Measurements from ENCODE around the gene MRPL38. TPM values are rescaled to one million over a fixed set of nuclear protein-coding genes. Genes with fewer than 3 reads are reported as not detected.

Gene MRPL38
- total RNA-seq, 5 donors from 2014 or later (not counting 1 experiment from before 2014, with no cell fraction given), result 116 to 170 (median 144) TPM

- WGBS (ENCODE audit: insufficient coverage), result 89% methylated on average over 6 of the region's 6 CpGs
- Mint-ChIP-seq H3K9me3 (no peaks in the 10 kb centered on the region), H3K27me3 (no peaks in the 10 kb centered on the region), H3K27ac (no peak overlapping the region), H3K4me1 (peaks cover 6 to 20% (median 16%) of the 10 kb centered on the region in 3 donors), H3K4me3 (no peak overlapping the region), H3K36me3 (no peaks in the 10 kb centered on the region)
- no peak overlapping the region for H3K4me3 ChIP-seq (ENCODE audit: control insufficient read depth in 1 of 2, extremely low read depth in 1 of 2, low read length in 1 of 2)
- H3K36me3 ChIP-seq (ENCODE audit: control insufficient read depth in 2 of 2, extremely low read depth in 1 of 2, insufficient read depth in 1 of 2, low read length in 1 of 2), result peaks cover 2 to 7% of the 10 kb centered on the region in 2 donors
- H3K4me1 ChIP-seq (ENCODE audit: control insufficient read depth in 1 of 2, extremely low read depth in 1 of 2, insufficient read depth in 2 of 2, low read length in 2 of 2), result peaks cover 0 to 22% of the 10 kb centered on the region in 2 experiments
- no peak for ATAC-seq (replicated peaks in 1 of 4)
- DNase-seq, result no peak
- no peaks in the 10 kb centered on the region for H3K27me3 ChIP-seq (replicated peaks in 1 of 2; ENCODE audit: control insufficient read depth in 2 of 2, extremely low read depth in 1 of 2, insufficient read depth in 2 of 2, low read length in 1 of 2)
- CTCF ChIA-PET, result interaction anchor here in 1 of 2 donors (1.6 kb wide), 1 partner anchor 26 kb away, joined by 3 read pairs; no protein-coding TSS in a partner anchor
- H3K9me3 ChIP-seq, result no peaks in the 10 kb centered on the region
- no peak overlapping the region for H3K27ac ChIP-seq (ENCODE audit: low read length)
- POLR2A ChIA-PET, result no interaction called here
Measured at GRCh38 chr17:75908201-75908600, 3.5 kb upstream of the MRPL38 start.

GRCh38 chr17:75906143-75906884 lies 1.6 kb upstream of the MRPL38 start:
- DNase-seq (no peak), ATAC-seq (replicated peaks in 1 of 4) (no peak)
- Mint-ChIP-seq H3K4me3 (peak overlapping the region; percentile 34 to 87 (median 62)), H3K27ac (peak overlapping the region; percentile 49 to 59), H3K36me3 (no peaks in the 10 kb centered on the region), H3K27me3 (no peaks in the 10 kb centered on the region), H3K4me1 (peaks cover 6 to 20% (median 16%) of the 10 kb centered on the region in 3 donors), H3K9me3 (no peaks in the 10 kb centered on the region)
- H3K27me3 ChIP-seq (replicated peaks in 1 of 2; ENCODE audit: control insufficient read depth in 2 of 2, extremely low read depth in 1 of 2, insufficient read depth in 2 of 2, low read length in 1 of 2), result no peaks in the 10 kb centered on the region
- peaks cover 0 to 23% of the 10 kb centered on the region in 2 experiments for H3K4me1 ChIP-seq (ENCODE audit: control insufficient read depth in 1 of 2, extremely low read depth in 1 of 2, insufficient read depth in 2 of 2, low read length in 2 of 2)
- 100% methylated on average over 1 of the region's 10 CpGs for WGBS (ENCODE audit: insufficient coverage)
- H3K36me3 ChIP-seq (ENCODE audit: control insufficient read depth in 2 of 2, extremely low read depth in 1 of 2, insufficient read depth in 1 of 2, low read length in 1 of 2), result peaks cover 2 to 18% of the 10 kb centered on the region in 2 donors
- peak overlapping the region; percentile 81 for H3K27ac ChIP-seq (ENCODE audit: low read length)
- no peak overlapping the region for H3K4me3 ChIP-seq (ENCODE audit: control insufficient read depth in 1 of 2, extremely low read depth in 1 of 2, low read length in 1 of 2)
- ChIA-PET POLR2A (interaction anchor here in 1 of 2 donors (0.7 kb wide), 1 partner anchor 27 kb away, joined by 4 read pairs; no protein-coding TSS in a partner anchor), CTCF (interaction anchor here in 1 of 2 donors (0.7 kb wide), 1 partner anchor 1039 kb away, joined by 7 read pairs; no protein-coding TSS in a partner anchor)
- no peaks in the 10 kb centered on the region for H3K9me3 ChIP-seq

GRCh38 chr17:75902406-75902805 lies 2.3 kb downstream of the MRPL38 start:
- 98% methylated on average over 5 of the region's 6 CpGs for WGBS (ENCODE audit: insufficient coverage)
- POLR2A ChIA-PET, result interaction anchor here in 1 of 2 donors (0.8 kb wide), 1 partner anchor 46 kb away, joined by 4 read pairs; no protein-coding TSS in a partner anchor
- H3K36me3 Mint-ChIP-seq, result peaks cover 8% of the 10 kb centered on the region
- H3K27me3 Mint-ChIP-seq, result no peaks in the 10 kb centered on the region
- ATAC-seq (replicated peaks in 1 of 4) (no peak), DNase-seq (no peak)
- no peak overlapping the region for H3K27ac ChIP-seq (ENCODE audit: low read length)
- H3K4me3 ChIP-seq (ENCODE audit: control insufficient read depth in 1 of 2, extremely low read depth in 1 of 2, low read length in 1 of 2), result no peak overlapping the region
- H3K4me1 Mint-ChIP-seq, result peaks cover 6 to 23% (median 17%) of the 10 kb centered on the region in 3 donors
- no peak overlapping the region for H3K27ac Mint-ChIP-seq
- H3K4me1 ChIP-seq (ENCODE audit: control insufficient read depth in 1 of 2, extremely low read depth in 1 of 2, insufficient read depth in 2 of 2, low read length in 2 of 2), result peaks cover 0 to 25% of the 10 kb centered on the region in 2 experiments
- H3K9me3 Mint-ChIP-seq, result no peaks in the 10 kb centered on the region
- CTCF ChIA-PET, result no interaction called here
- no peaks in the 10 kb centered on the region for H3K27me3 ChIP-seq (replicated peaks in 1 of 2; ENCODE audit: control insufficient read depth in 2 of 2, extremely low read depth in 1 of 2, insufficient read depth in 2 of 2, low read length in 1 of 2)
- H3K4me3 Mint-ChIP-seq, result no peak overlapping the region
- peaks cover 12 to 52% of the 10 kb centered on the region in 2 donors for H3K36me3 ChIP-seq (ENCODE audit: control insufficient read depth in 2 of 2, extremely low read depth in 1 of 2, insufficient read depth in 1 of 2, low read length in 1 of 2)
- no peaks in the 10 kb centered on the region for H3K9me3 ChIP-seq

GRCh38 chr17:75901727-75902126 lies 3.0 kb downstream of the MRPL38 start:
- DNase-seq (no peak), ATAC-seq (replicated peaks in 1 of 4) (no peak)
- Mint-ChIP-seq H3K27me3 (no peaks in the 10 kb centered on the region), H3K9me3 (no peaks in the 10 kb centered on the region), H3K4me1 (peaks cover 6 to 23% (median 19%) of the 10 kb centered on the region in 3 donors), H3K36me3 (peaks cover 8% of the 10 kb centered on the region), H3K27ac (no peak overlapping the region), H3K4me3 (no peak overlapping the region)
- no peak overlapping the region for H3K4me3 ChIP-seq (ENCODE audit: control insufficient read depth in 1 of 2, extremely low read depth in 1 of 2, low read length in 1 of 2)
- WGBS (ENCODE audit: insufficient coverage), result 98% methylated on average over 10 of the region's 18 CpGs
- no peaks in the 10 kb centered on the region for H3K9me3 ChIP-seq
- H3K27me3 ChIP-seq (replicated peaks in 1 of 2; ENCODE audit: control insufficient read depth in 2 of 2, extremely low read depth in 1 of 2, insufficient read depth in 2 of 2, low read length in 1 of 2), result no peaks in the 10 kb centered on the region
- peaks cover 0 to 30% of the 10 kb centered on the region in 2 experiments for H3K4me1 ChIP-seq (ENCODE audit: control insufficient read depth in 1 of 2, extremely low read depth in 1 of 2, insufficient read depth in 2 of 2, low read length in 2 of 2)
- CTCF ChIA-PET, result no interaction called here
- peaks cover 12 to 52% of the 10 kb centered on the region in 2 donors for H3K36me3 ChIP-seq (ENCODE audit: control insufficient read depth in 2 of 2, extremely low read depth in 1 of 2, insufficient read depth in 1 of 2, low read length in 1 of 2)
- no peak overlapping the region for H3K27ac ChIP-seq (ENCODE audit: low read length)
- POLR2A ChIA-PET, result no interaction called here

GRCh38 chr17:75900691-75901533 lies 3.8 kb downstream of the MRPL38 start:
- 92% methylated on average over 12 of the region's 13 CpGs for WGBS (ENCODE audit: insufficient coverage)
- DNase-seq (no peak), ATAC-seq (replicated peaks in 1 of 4) (no peak)
- H3K9me3 ChIP-seq, result no peaks in the 10 kb centered on the region
- peaks cover 7 to 20% (median 17%) of the 10 kb centered on the region in 3 donors for H3K4me1 Mint-ChIP-seq
- no peak overlapping the region for H3K4me3 ChIP-seq (ENCODE audit: control insufficient read depth in 1 of 2, extremely low read depth in 1 of 2, low read length in 1 of 2)
- H3K9me3 Mint-ChIP-seq, result no peaks in the 10 kb centered on the region
- H3K36me3 ChIP-seq (ENCODE audit: control insufficient read depth in 2 of 2, extremely low read depth in 1 of 2, insufficient read depth in 1 of 2, low read length in 1 of 2), result peaks cover 12 to 52% of the 10 kb centered on the region in 2 donors
- no peaks in the 10 kb centered on the region for H3K27me3 Mint-ChIP-seq
- H3K27ac ChIP-seq (ENCODE audit: low read length), result no peak overlapping the region
- CTCF ChIA-PET, result no interaction called here
- H3K4me3 Mint-ChIP-seq, result no peak overlapping the region
- H3K4me1 ChIP-seq (ENCODE audit: control insufficient read depth in 1 of 2, extremely low read depth in 1 of 2, insufficient read depth in 2 of 2, low read length in 2 of 2), result peaks cover 0 to 31% of the 10 kb centered on the region in 2 experiments
- POLR2A ChIA-PET, result interaction anchor here in 1 of 2 donors (0.6 kb wide), 1 partner anchor 105 kb away, joined by 6 read pairs; no protein-coding TSS in a partner anchor
- H3K27ac Mint-ChIP-seq, result no peak overlapping the region
- no peaks in the 10 kb centered on the region for H3K27me3 ChIP-seq (replicated peaks in 1 of 2; ENCODE audit: control insufficient read depth in 2 of 2, extremely low read depth in 1 of 2, insufficient read depth in 2 of 2, low read length in 1 of 2)
- H3K36me3 Mint-ChIP-seq, result peaks cover 8% of the 10 kb centered on the region

- Mint-ChIP-seq H3K27ac (no peak overlapping the region), H3K27me3 (no peaks in the 10 kb centered on the region), H3K9me3 (no peaks in the 10 kb centered on the region), H3K4me1 (peaks cover 17 to 26% (median 23%) of the 10 kb centered on the region in 3 donors), H3K4me3 (no peak overlapping the region), H3K36me3 (peaks cover 8% of the 10 kb centered on the region)
- Histone ChIP-seq H3K9me3 (no peaks in the 10 kb centered on the region), H3K27me3 (replicated peaks in 1 of 2; ENCODE audit: control insufficient read depth in 2 of 2, extremely low read depth in 1 of 2, insufficient read depth in 2 of 2, low read length in 1 of 2) (no peaks in the 10 kb centered on the region), H3K4me1 (ENCODE audit: control insufficient read depth in 1 of 2, extremely low read depth in 1 of 2, insufficient read depth in 2 of 2, low read length in 2 of 2) (peaks cover 4 to 32% of the 10 kb centered on the region in 2 experiments), H3K36me3 (ENCODE audit: control insufficient read depth in 2 of 2, extremely low read depth in 1 of 2, insufficient read depth in 1 of 2, low read length in 1 of 2) (peaks cover 12 to 52% of the 10 kb centered on the region in 2 donors), H3K4me3 (ENCODE audit: control insufficient read depth in 1 of 2, extremely low read depth in 1 of 2, low read length in 1 of 2) (no peak overlapping the region), H3K27ac (ENCODE audit: low read length) (no peak overlapping the region)
- DNase-seq (no peak), ATAC-seq (replicated peaks in 1 of 4) (no peak)
- ChIA-PET CTCF (no interaction called here), POLR2A (interaction anchor here in 1 of 2 donors (0.6 kb wide), 1 partner anchor 104 kb away, joined by 6 read pairs; no protein-coding TSS in a partner anchor)
- WGBS (ENCODE audit: insufficient coverage), result 98% methylated on average over 22 of the region's 23 CpGs
Measured at GRCh38 chr17:75899767-75900468, 4.8 kb downstream of the MRPL38 start.
